Heart left ventricle (tissue), 16 donors: ENCODE measurements around the gene SELENOF. TPM values are rescaled to one million over a fixed set of nuclear protein-coding genes. Genes with fewer than 3 reads are reported as not detected.

Experiments used
- ATAC-seq, 4 donors: fragments of 200-7000 bp; cut with Tn5 transposase; one replicate each; pipeline ENCODE4 v1.9.1; 2020 to 2022; ENCODE audit warnings: moderate library complexity in 4 of 4, mild to moderate bottlenecking in 3 of 4, moderate number of reproducible peaks in 1 of 4
- DNase-seq, 5 donors: peaks; one replicate each; pipeline ENCODE4 v3.0.0-alpha.2; 2020
- H3K27ac ChIP-seq, 12 donors: fragments of 200-600 bp; sonication (generic) in 4 of 12; one replicate each; pipeline versions ENCODE4 v1.5.0 to v1.8.0; 2016 to 2022; ENCODE audit warnings: mild to moderate bottlenecking in 2 of 12
- H3K27me3 ChIP-seq, 9 donors: fragments of 200-600 bp; sonication (generic) in 2 of 9; one replicate each; pipeline versions ENCODE4 v1.5.1 to v1.8.0; 2016 to 2022; ENCODE audit warnings: mild to moderate bottlenecking in 3 of 9
- H3K36me3 ChIP-seq, 9 donors: fragments of 200-600 bp; sonication (generic) in 2 of 9; one replicate each; pipeline versions ENCODE4 v1.5.0 to v1.8.0; 2018 to 2022; ENCODE audit warnings: mild to moderate bottlenecking in 2 of 9
- H3K4me1 ChIP-seq, 12 donors: fragments of 200-600 bp; sonication (generic) in 4 of 12; one replicate each; pipeline versions ENCODE4 v1.5.0 to v1.8.0; 2016 to 2022; ENCODE audit warnings: mild to moderate bottlenecking in 3 of 12
- H3K4me3 ChIP-seq, 12 donors: fragments of 200-600 bp; sonication (generic) in 4 of 12; one replicate each; pipeline versions ENCODE4 v1.5.0 to v1.8.0; 2017 to 2022; ENCODE audit warnings: mild to moderate bottlenecking in 9 of 12, moderate library complexity in 4 of 12
- H3K9me3 ChIP-seq, 12 donors: fragments of 200-600 bp; sonication (generic) in 4 of 12; one replicate each; pipeline versions ENCODE4 v1.5.0 to v1.8.0; 2016 to 2022; ENCODE audit warnings: mild to moderate bottlenecking in 1 of 12
- CTCF ChIP-seq, 12 donors: fragments of 200-600 bp; sonication (generic) in 4 of 12; IDR thresholded peaks; one replicate each; pipeline versions ENCODE4 v1.5.0 to v1.8.0; 2018 to 2022; ENCODE audit warnings: antibody characterized with exemption in 12 of 12, mild to moderate bottlenecking in 5 of 12
- POLR2A ChIP-seq, 2 donors: fragments of 450-650 bp; IDR thresholded peaks; one replicate each; pipeline ENCODE4 v1.6.1; 2017; ENCODE audit warnings: antibody characterized with exemption in 2 of 2, mild to moderate bottlenecking in 2 of 2, moderate library complexity in 2 of 2
- WGBS, 4 donors: extraction: QIAGEN DNeasy Blood & Tissue Kit in 2 of 4; methylation state at CpG; one replicate each; pipeline versions ENCODE4 v1.1.5 to v1.1.7; 2013 to 2018; 5-methylcytosine and 5-hydroxymethylcytosine counted together
- intact Hi-C, 10 donors: fragments of 100-400 bp; cut with DNase I; formaldehyde crosslinking; loops; one replicate each; pipeline versions ENCODE4 v1.11.1 to v1.14.2; 2022
- polyA plus RNA-seq, 2 donors: library from polyadenylated mRNA; stranded (reverse); fragments of 200-250 nt; gene quantifications; one replicate each; pipeline ENCODE4 v1.2.3, GENCODE V29; 2013
- total RNA-seq, 9 donors: library from RNA; depleted of rRNA in 2 of 9; stranded (reverse); fragments of >200 nt in 2 of 9; fragmentation: NEBNext Ultra II Directional in 3 of 9; extraction: Animal tissue kit (Norgen Biotek cat#: 25700) in 3 of 9; gene quantifications; one replicate each; pipeline versions ENCODE4 v1.1.0 to v1.2.4, GENCODE V29; 2016 to 2023
- donor health status: ischemic (EF 13 %, LVEDD 7.1; RV severe dilation, severe dysfunction).
- donor health status: healthy with polysubstance abuse.
- donor health status: DM: no; HTN: yes; CAD: no.
- donor health status: DM: no; HTN: no; CAD: no.
- donor health status: ischemic (EF 25% LVEDD 6.9; RV normal size, moderate dysfunction).
- donor health status: ischemic (EF 25% LVEDD 5.7; RV mildly dilated, moderate dysfunction).
- donor health status: healthy.
- donor health status: DM: yes; HTN: yes; CAD: no.
- donor health status: ischemic (EF 35%, LVEDD 5.7; RV mildly dilated, moderate dysfunction).
- donor health status: nonischemic (EF 11% LVEDD 7.7; RV severe dilation, severe dysfunction).
- donor health status: DM: yes; HTN: yes; CAD: no.
- donor health status: PGD.
- donor health status: ischemic (EF 29% LVEDD 5.4; RV normal size, mild dysfunction).
- donor health status: nonischemic (EF 23%, LVEDD 6.1; RV moderate dilation, normal function).

The SELENOF gene
- total and polyA plus RNA-seq, 11 donors, result 46.8 to 125 (median 76.1) TPM

GRCh38 chr1:86841116-86841515 lies 72.8 kb downstream of the SELENOF start:
- 80 to 93% (median 87%) methylated on average over 1 of the region's 1 CpG for WGBS, 4 donors
- Histone ChIP-seq H3K36me3 (no peaks in the 10 kb centered on the region), H3K4me3 (no peak overlapping the region), H3K4me1 (peaks cover 0 to 4% (median 0%) of the 10 kb centered on the region in 12 donors), H3K27me3 (no peaks in the 10 kb centered on the region), H3K27ac (no peak overlapping the region), H3K9me3 (no peaks in the 10 kb centered on the region)
- ATAC-seq (no peak), DNase-seq (no peak)
- intact Hi-C loops, result loop anchor here in 1 of 10 donors (5.0 kb wide), 1 partner anchor 121 kb away; no protein-coding TSS in a partner anchor
- no peak for TF ChIP-seq POLR2A (IDR thresholded peaks at IDR 0.05)
- no peak for TF ChIP-seq CTCF (IDR thresholded peaks at IDR 0.05)

DNA sequence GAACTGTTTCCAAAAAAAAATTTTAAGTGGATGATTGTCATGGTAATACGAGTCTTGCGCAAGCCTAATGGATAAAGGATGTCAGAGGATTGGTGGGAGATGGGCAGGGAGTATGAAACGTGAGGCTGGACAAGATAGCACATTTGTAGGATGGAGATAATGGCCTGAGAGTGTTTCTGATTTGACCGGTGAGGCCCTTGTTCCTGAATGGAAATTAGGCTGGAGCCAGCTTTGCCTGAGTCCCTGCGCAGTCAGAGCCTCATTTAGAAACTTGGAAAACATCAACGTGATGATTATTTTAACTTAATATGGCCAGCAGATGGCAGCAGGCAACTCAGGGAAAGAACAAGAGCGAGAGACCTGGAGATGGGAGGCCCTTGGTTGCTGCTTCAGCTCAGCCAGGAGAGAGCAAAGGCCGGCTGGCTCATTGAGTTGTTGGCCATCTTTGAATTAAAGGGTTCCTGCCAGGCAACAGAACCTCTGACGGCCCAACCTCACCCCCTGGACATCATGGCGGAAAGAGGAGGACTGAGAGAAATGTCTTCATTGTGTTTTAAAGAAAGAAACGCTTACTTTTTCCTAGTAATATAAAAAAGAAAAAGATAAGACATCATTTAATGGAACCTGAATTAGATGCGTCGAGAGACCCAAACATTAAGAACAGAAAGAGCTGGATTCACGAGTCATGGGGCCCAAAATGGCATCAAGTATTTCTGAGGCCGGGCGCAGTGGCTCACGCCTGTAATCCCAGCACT lies 80.3 kb downstream of the SELENOF start:
- Histone ChIP-seq H3K4me1 (peaks cover 0 to 8% (median 0%) of the 10 kb centered on the region in 12 donors), H3K36me3 (no peaks in the 10 kb centered on the region), H3K9me3 (no peaks in the 10 kb centered on the region), H3K4me3 (no peak overlapping the region), H3K27ac (no peak overlapping the region), H3K27me3 (no peaks in the 10 kb centered on the region)
- TF ChIP-seq CTCF (IDR thresholded peaks at IDR 0.05) (peak; percentile 51 to 75 (median 62)), POLR2A (IDR thresholded peaks at IDR 0.05) (no peak)
- DNase-seq (peak; percentile 62 to 77 (median 64)), ATAC-seq (peak; percentile 65 to 93 (median 88))
- intact Hi-C loops, result loop anchor here in 9 of 10 donors (1.0 to 5.0 kb wide), 10 partner anchors 131 to 451 kb away; no protein-coding TSS in a partner anchor
- 54 to 59% (median 55%) methylated on average over 17 of the region's 17 CpGs for WGBS, 4 donors

DNA sequence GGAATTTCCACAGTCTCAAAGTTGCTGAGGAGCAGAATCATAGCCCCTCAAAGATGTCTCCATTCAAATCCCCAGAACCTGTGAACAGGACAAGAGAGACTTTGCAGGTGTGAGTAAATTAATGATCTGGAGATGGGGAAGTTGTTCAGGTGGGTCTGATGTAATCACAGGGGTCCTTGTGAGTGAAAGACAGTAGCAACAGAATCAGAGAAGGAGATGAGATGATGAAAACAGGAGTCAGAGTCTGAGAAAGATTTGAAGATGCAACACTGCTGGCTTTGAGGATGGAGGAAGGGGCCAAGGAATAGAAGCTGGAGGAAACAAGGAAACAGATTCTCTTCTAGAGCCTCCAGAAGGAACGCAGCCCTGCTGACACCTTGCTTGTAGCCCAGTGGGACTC lies 81.5 kb downstream of the SELENOF start:
- TF ChIP-seq POLR2A (IDR thresholded peaks at IDR 0.05), result no peak
- TF ChIP-seq CTCF (IDR thresholded peaks at IDR 0.05), result no peak
- 76 to 88% (median 87%) methylated on average over 1 of the region's 1 CpG for WGBS, 4 donors
- H3K9me3 ChIP-seq, result no peaks in the 10 kb centered on the region
- intact Hi-C loops, result loop anchor here in 9 of 10 donors (2.0 to 5.0 kb wide), 8 partner anchors 132 to 450 kb away; no protein-coding TSS in a partner anchor
- H3K27me3 ChIP-seq, result no peaks in the 10 kb centered on the region
- H3K36me3 ChIP-seq, result no peaks in the 10 kb centered on the region
- DNase-seq, result no peak
- peaks cover 0 to 8% (median 0%) of the 10 kb centered on the region in 12 donors for H3K4me1 ChIP-seq
- no peak overlapping the region for H3K27ac ChIP-seq
- ATAC-seq, result no peak
- no peak overlapping the region for H3K4me3 ChIP-seq

GRCh38 chr1:86829321-86829720 lies 84.6 kb downstream of the SELENOF start:
- Histone ChIP-seq H3K36me3 (no peaks in the 10 kb centered on the region), H3K9me3 (no peaks in the 10 kb centered on the region), H3K4me3 (no peak overlapping the region), H3K4me1 (peaks cover 0 to 8% (median 0%) of the 10 kb centered on the region in 12 donors), H3K27me3 (no peaks in the 10 kb centered on the region), H3K27ac (no peak overlapping the region)
- ATAC-seq, result peak in 2 of 4 donors; percentile 41 to 48
- 77 to 89% (median 87%) methylated on average over 3 of the region's 3 CpGs for WGBS, 4 donors
- intact Hi-C loops, result no loop called here
- DNase-seq, result no peak
- TF ChIP-seq CTCF (IDR thresholded peaks at IDR 0.05), result no peak
- TF ChIP-seq POLR2A (IDR thresholded peaks at IDR 0.05), result no peak
